SK-N-SH (cell line): Measurements from ENCODE around the gene DENND5A.
"Not testable (repeated sequence)": the region's sequence is repeated elsewhere in the genome, so short reads cannot be mapped to it uniquely, and the experiment has no call there.

Experiments used
- EZH2phosphoT487 ChIP-seq: fragments of 200-600 bp; sonication (generic); IDR thresholded peaks from 2 replicates; pipeline ENCODE4 v1.6.1; 2017; ENCODE audit warnings: low read depth, mixed run types, mild to moderate bottlenecking, antibody characterized with exemption, moderate library complexity, borderline replicate concordance
- GABPA ChIP-seq: IDR thresholded peaks from 2 replicates; pipeline ENCODE4 v1.4.0; 2012; ENCODE audit warnings: low read depth, mild to moderate bottlenecking
- MEF2A ChIP-seq: IDR thresholded peaks from 2 replicates; pipeline ENCODE4 v1.4.0; 2012; ENCODE audit warnings: low read depth, borderline replicate concordance
- YY1 ChIP-seq: IDR thresholded peaks from 2 replicates; pipeline ENCODE4 v1.4.0; 2012; ENCODE audit warnings: low read depth, mild to moderate bottlenecking
- TF ChIP-seq, protein P1 (sequence below): fragments of 200-600 bp; sonication (generic); IDR thresholded peaks from 2 replicates; pipeline ENCODE4 v1.6.1; 2017; ENCODE audit warnings: antibody characterized with exemption, mild to moderate bottlenecking, moderate library complexity
- TF ChIP-seq, protein P2 (sequence below): IDR thresholded peaks from 2 replicates; pipeline ENCODE4 v1.4.0; 2012; ENCODE audit warnings: low read depth, borderline replicate concordance

DNA sequence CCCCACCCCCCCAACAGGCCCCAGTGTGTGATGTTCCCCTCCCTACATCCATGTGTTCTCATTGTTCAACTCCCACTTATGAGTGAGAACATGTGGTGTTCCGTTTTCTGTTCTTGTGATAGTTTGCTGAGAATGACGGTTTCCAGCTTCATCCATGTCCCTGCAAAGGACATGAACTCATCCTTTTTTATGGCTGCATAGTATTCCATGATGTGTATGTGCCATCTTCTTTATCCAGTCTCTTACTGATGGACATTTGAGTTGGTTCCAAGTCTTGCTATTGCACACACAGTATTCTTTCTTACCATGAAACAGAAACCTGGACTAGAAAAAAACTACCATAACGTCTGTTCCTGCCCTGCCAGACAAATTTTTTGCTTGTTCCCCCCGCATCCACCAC, 6.9 kb downstream of the DENND5A start:
- TF ChIP-seq, protein P1, sequence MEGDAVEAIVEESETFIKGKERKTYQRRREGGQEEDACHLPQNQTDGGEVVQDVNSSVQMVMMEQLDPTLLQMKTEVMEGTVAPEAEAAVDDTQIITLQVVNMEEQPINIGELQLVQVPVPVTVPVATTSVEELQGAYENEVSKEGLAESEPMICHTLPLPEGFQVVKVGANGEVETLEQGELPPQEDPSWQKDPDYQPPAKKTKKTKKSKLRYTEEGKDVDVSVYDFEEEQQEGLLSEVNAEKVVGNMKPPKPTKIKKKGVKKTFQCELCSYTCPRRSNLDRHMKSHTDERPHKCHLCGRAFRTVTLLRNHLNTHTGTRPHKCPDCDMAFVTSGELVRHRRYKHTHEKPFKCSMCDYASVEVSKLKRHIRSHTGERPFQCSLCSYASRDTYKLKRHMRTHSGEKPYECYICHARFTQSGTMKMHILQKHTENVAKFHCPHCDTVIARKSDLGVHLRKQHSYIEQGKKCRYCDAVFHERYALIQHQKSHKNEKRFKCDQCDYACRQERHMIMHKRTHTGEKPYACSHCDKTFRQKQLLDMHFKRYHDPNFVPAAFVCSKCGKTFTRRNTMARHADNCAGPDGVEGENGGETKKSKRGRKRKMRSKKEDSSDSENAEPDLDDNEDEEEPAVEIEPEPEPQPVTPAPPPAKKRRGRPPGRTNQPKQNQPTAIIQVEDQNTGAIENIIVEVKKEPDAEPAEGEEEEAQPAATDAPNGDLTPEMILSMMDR, result not testable (repeated sequence)
- TF ChIP-seq EZH2phosphoT487, YY1, GABPA, MEF2A: not testable (repeated sequence)
- TF ChIP-seq, protein P2, sequence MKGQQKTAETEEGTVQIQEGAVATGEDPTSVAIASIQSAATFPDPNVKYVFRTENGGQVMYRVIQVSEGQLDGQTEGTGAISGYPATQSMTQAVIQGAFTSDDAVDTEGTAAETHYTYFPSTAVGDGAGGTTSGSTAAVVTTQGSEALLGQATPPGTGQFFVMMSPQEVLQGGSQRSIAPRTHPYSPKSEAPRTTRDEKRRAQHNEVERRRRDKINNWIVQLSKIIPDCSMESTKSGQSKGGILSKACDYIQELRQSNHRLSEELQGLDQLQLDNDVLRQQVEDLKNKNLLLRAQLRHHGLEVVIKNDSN, result not testable (repeated sequence)
